Activated naive CD8-positive, alpha-beta T cell treated with anti-CD3 and anti-CD28 coated beads, Interleukin-2, amount 50 U/mL, for 24 hours (primary cell): ENCODE results near the gene HLA-DQA1.
A peak's percentile ranks its signal among the peaks of the same experiment; 100 is the strongest.
"Not testable (repeated sequence)": the region's sequence is repeated elsewhere in the genome, so short reads cannot be mapped to it uniquely, and the experiment has no call there.

ENCODE experiments used
- ATAC-seq: fragments of 150-1000 bp; cut with Tn5 transposase; one replicate; pipeline ENCODE4 v1.10.0; 2021
- DNase-seq: peaks from one replicate; pipeline ENCODE4 v3.0.0; 2021
- H3K27ac Mint-ChIP-seq: one replicate; pipeline ENCODE4 v1.8.0; 2021; ENCODE audit warnings: mild to moderate bottlenecking, mixed read lengths
- H3K27me3 Mint-ChIP-seq: one replicate; pipeline ENCODE4 v1.8.0; 2021; ENCODE audit warnings: mixed read lengths
- H3K36me3 Mint-ChIP-seq: one replicate; pipeline ENCODE4 v1.8.0; 2021; ENCODE audit warnings: low read depth, mixed read lengths
- H3K4me1 Mint-ChIP-seq: one replicate; pipeline ENCODE4 v1.8.0; 2021; ENCODE audit warnings: mixed read lengths
- H3K4me3 Mint-ChIP-seq: one replicate; pipeline ENCODE4 v1.8.0; 2021; ENCODE audit warnings: mild to moderate bottlenecking, moderate library complexity, mixed read lengths
- H3K9me3 Mint-ChIP-seq: one replicate; pipeline ENCODE4 v1.8.0; 2021; ENCODE audit warnings: mixed read lengths

The HLA-DQA1 gene

DNA sequence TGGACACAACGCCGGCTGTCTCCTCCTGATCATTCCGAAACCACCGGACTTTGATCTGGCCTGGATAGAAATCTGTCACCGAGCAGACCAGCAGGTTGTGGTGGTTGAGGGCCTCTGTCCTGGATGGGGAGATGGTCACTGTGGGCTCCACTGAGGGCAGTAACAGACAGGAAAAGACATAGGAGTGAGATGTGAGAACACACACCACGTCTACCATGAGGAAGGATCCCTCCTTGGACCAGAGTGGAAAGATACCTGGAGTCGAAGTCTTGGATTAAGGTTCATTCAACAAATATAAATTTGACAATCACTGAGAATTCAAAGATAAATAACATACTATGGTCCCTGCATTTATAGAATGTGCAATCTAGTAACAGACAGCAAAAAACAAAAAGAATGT is 24.9 kb downstream of the HLA-DQA1 start:
- Mint-ChIP-seq H3K36me3 (peaks cover 7% of the 10 kb centered on the region), H3K4me3 (no peak overlapping the region), H3K27me3 (peaks cover 12% of the 10 kb centered on the region), H3K9me3 (no peaks in the 10 kb centered on the region), H3K27ac (no peak overlapping the region), H3K4me1 (peaks cover 44% of the 10 kb centered on the region)
- no peak for DNase-seq
- no peak for ATAC-seq

DNA sequence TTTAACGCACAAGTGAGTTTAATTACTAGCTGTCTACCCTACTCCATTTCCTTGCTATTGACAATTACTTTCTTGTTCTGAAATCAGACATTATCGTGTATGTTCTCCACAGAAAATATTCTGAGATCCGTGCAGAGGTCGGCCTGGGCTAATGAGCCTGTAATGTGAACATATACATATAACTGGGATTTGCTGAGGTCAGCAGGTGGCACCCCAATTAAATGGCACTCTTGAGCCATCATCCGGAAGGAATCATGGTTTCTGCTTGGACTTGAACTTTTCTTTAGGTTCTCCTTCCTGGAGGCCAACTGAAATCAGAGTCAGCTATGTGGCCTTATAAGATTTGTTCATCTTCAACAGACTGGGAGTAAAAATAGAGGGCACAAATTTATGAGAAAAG is 25.6 kb downstream of the HLA-DQA1 start:
- H3K9me3 Mint-ChIP-seq, result no peaks in the 10 kb centered on the region
- no peak for ATAC-seq
- H3K27me3 Mint-ChIP-seq, result peaks cover 12% of the 10 kb centered on the region
- DNase-seq, result no peak
- peaks cover 7% of the 10 kb centered on the region for H3K36me3 Mint-ChIP-seq
- H3K4me1 Mint-ChIP-seq, result peaks cover 50% of the 10 kb centered on the region
- no peak overlapping the region for H3K4me3 Mint-ChIP-seq
- H3K27ac Mint-ChIP-seq, result no peak overlapping the region

- Mint-ChIP-seq H3K27ac (no peak overlapping the region), H3K36me3 (peaks cover 5% of the 10 kb centered on the region), H3K4me1 (peaks cover 60% of the 10 kb centered on the region), H3K9me3 (no peaks in the 10 kb centered on the region), H3K27me3 (peaks cover 12% of the 10 kb centered on the region), H3K4me3 (peak overlapping the region; percentile 81)
- ATAC-seq (no peak), DNase-seq (no peak)
Measured at GRCh38 chr6:32664354-32664753, 27.1 kb downstream of the HLA-DQA1 start.

DNA sequence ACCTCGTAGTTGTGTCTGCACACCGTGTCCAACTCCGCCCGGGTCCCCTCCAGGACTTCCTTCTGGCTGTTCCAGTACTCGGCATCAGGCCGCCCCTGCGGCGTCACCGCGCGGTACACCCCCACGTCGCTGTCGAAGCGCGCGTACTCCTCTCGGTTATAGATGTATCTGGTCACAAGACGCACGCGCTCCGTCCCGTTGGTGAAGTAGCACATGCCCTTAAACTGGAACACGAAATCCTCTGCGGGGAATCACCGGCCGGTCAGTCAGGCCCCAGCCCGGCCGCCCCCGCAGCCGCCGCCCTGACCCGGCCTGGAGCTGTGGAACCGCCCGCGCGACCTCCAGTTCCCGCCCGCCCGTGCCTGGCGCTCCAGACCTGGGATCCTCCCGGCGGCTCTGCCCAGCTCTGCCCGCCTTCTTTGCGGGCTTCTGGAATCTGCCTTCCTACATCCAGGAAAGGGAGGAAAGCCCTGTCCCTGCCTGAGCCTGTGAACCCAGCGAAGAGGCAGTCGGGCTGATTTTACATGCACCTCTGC is 27.7 kb downstream of the HLA-DQA1 start:
- DNase-seq (peak; percentile 10), ATAC-seq (peak; percentile 44)
- Mint-ChIP-seq H3K27me3 (peaks cover 12% of the 10 kb centered on the region), H3K9me3 (no peaks in the 10 kb centered on the region), H3K4me3 (peak overlapping the region; percentile 81), H3K36me3 (peaks cover 5% of the 10 kb centered on the region), H3K27ac (peak overlapping the region; percentile 63), H3K4me1 (peaks cover 58% of the 10 kb centered on the region)

GRCh38 chr6:32665661-32666060 is 28.5 kb downstream of the HLA-DQA1 start:
- peaks cover 2% of the 10 kb centered on the region for H3K36me3 Mint-ChIP-seq
- H3K27ac Mint-ChIP-seq, result peak overlapping the region; percentile 63
- no peaks in the 10 kb centered on the region for H3K9me3 Mint-ChIP-seq
- DNase-seq (no peak), ATAC-seq (no peak)
- peaks cover 50% of the 10 kb centered on the region for H3K4me1 Mint-ChIP-seq
- H3K27me3 Mint-ChIP-seq, result peaks cover 12% of the 10 kb centered on the region
- peak overlapping the region; percentile 81 for H3K4me3 Mint-ChIP-seq

- peaks cover 47% of the 10 kb centered on the region for H3K4me1 Mint-ChIP-seq
- peaks cover under 1% of the 10 kb centered on the region for H3K36me3 Mint-ChIP-seq
- ATAC-seq (peak; percentile 84), DNase-seq (peak; percentile 25)
- peaks cover under 1% of the 10 kb centered on the region for H3K9me3 Mint-ChIP-seq
- peak within 1 kb of the TSS; percentile 63 for H3K27ac Mint-ChIP-seq
- peak within 1 kb of the TSS; percentile 81 for H3K4me3 Mint-ChIP-seq
- peaks cover 12% of the 10 kb centered on the region for H3K27me3 Mint-ChIP-seq
Measured at GRCh38 chr6:32666420-32667300, 29.5 kb downstream of the HLA-DQA1 start, which contains the start of gene HLA-DQB1. Gene HLA-DQB1, minus strand, starts transcription at chr6:32666657. Its CDS starts 50 bp downstream, at chr6:32666607.

GRCh38 chr6:32668226-32668747 is 31.1 kb downstream of the HLA-DQA1 start:
- ATAC-seq, result peak; percentile 71
- H3K27ac Mint-ChIP-seq, result peak overlapping the region; percentile 36
- peaks cover 6% of the 10 kb centered on the region for H3K9me3 Mint-ChIP-seq
- no peak overlapping the region for H3K4me3 Mint-ChIP-seq
- H3K4me1 Mint-ChIP-seq, result peaks cover 40% of the 10 kb centered on the region
- DNase-seq, result peak; percentile 31
- peaks cover 12% of the 10 kb centered on the region for H3K27me3 Mint-ChIP-seq
- H3K36me3 Mint-ChIP-seq, result peaks cover 4% of the 10 kb centered on the region

GRCh38 chr6:32669240-32669639 is 32.0 kb downstream of the HLA-DQA1 start:
- Mint-ChIP-seq H3K4me3 (no peak overlapping the region), H3K4me1 (peaks cover 37% of the 10 kb centered on the region), H3K36me3 (peaks cover 4% of the 10 kb centered on the region), H3K27ac (peak overlapping the region; percentile 1), H3K9me3 (peaks cover 9% of the 10 kb centered on the region), H3K27me3 (peaks cover 12% of the 10 kb centered on the region)
- DNase-seq, result no peak
- ATAC-seq, result no peak

- peaks cover 4% of the 10 kb centered on the region for H3K36me3 Mint-ChIP-seq
- ATAC-seq, result no peak
- H3K4me3 Mint-ChIP-seq, result no peak overlapping the region
- H3K4me1 Mint-ChIP-seq, result peaks cover 34% of the 10 kb centered on the region
- DNase-seq, result no peak
- H3K9me3 Mint-ChIP-seq, result peaks cover 9% of the 10 kb centered on the region
- H3K27me3 Mint-ChIP-seq, result peaks cover 10% of the 10 kb centered on the region
- no peak overlapping the region for H3K27ac Mint-ChIP-seq
Measured at GRCh38 chr6:32669893-32670292, 32.7 kb downstream of the HLA-DQA1 start.

DNA sequence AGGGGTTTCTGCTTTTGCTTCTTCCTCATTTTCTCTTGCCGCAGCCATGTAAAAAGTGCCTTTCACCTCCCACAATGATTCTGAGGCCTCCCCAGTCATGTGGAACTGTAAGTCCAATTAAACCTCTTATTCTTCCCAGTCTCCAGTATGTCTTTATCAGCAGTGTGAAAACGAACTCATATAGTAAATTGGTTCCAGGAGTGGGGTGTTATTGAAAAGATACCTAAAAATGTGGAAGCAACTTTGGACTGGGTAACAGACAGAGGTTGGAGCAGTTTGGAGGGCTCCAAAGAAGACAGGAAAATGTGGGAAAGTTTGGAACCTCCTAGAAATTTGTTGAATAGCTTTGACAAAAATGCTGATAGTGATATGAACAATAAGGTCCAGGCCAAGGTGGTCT is 34.7 kb downstream of the HLA-DQA1 start:
- peaks cover 17% of the 10 kb centered on the region for H3K4me1 Mint-ChIP-seq
- DNase-seq, ATAC-seq, H3K27ac Mint-ChIP-seq, H3K4me3 Mint-ChIP-seq, H3K27me3 Mint-ChIP-seq, H3K36me3 Mint-ChIP-seq: not testable (repeated sequence)
- peaks cover 11% of the 10 kb centered on the region for H3K9me3 Mint-ChIP-seq

DNA sequence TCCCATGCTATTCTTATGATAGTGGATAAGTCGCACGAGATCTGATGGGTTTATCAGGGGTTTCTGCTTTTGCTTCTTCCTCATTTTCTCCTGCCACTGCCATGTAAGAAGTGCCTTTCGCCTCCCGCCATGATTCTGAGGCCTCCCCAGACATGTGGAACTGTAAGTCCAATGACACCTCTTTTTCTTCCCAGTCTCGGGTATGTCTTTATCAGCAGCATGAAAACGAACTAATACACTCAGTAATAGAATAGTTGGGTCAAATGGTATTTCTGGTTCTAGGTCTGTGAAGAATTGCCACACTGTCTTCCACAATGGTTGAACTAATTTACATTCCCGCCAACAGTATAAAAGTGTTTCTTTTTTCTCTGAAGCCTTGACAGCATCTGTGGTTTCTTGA is 36.9 kb downstream of the HLA-DQA1 start:
- not testable (repeated sequence) for H3K27ac Mint-ChIP-seq, H3K27me3 Mint-ChIP-seq

GRCh38 chr6:32679492-32679891 is 42.3 kb downstream of the HLA-DQA1 start:
- Mint-ChIP-seq H3K27ac (no peak overlapping the region), H3K27me3 (no peaks in the 10 kb centered on the region), H3K36me3 (peaks cover 5% of the 10 kb centered on the region), H3K4me3 (no peak overlapping the region), H3K4me1 (peaks cover 10% of the 10 kb centered on the region), H3K9me3 (peaks cover 26% of the 10 kb centered on the region)
- DNase-seq (no peak), ATAC-seq (no peak)

More for the DNA sequence above, 36.9 kb downstream of the HLA-DQA1 start:
- DNase-seq, H3K4me1 Mint-ChIP-seq, ATAC-seq, H3K36me3 Mint-ChIP-seq, H3K4me3 Mint-ChIP-seq: not testable (repeated sequence)
- H3K9me3 Mint-ChIP-seq, result peaks cover 26% of the 10 kb centered on the region

DNA sequence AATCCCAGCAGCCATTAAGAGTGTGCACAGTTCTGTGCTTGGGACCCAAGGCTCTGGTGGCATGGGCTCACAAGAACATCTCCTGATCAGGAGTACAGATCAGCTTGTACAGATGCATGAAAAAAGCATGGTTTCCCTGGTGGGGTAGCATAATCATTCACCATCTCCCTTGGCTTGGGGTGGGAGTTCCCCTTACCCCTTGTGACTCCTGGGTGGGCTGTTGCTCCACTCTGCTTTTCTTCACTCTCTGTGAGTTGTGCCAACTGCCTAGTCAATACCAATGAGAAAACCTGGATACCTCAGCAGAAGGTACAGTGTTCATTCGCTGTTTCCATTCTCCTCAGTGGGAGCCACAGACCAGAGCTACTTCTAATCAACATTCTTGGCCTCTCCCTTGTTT is 42.8 kb downstream of the HLA-DQA1 start:
- H3K4me1 Mint-ChIP-seq, result peaks cover 15% of the 10 kb centered on the region
- H3K27me3 Mint-ChIP-seq, result no peaks in the 10 kb centered on the region
- no peak overlapping the region for H3K4me3 Mint-ChIP-seq
- H3K36me3 Mint-ChIP-seq, result peaks cover 5% of the 10 kb centered on the region
- DNase-seq, result no peak
- peaks cover 27% of the 10 kb centered on the region for H3K9me3 Mint-ChIP-seq
- no peak for ATAC-seq
- no peak overlapping the region for H3K27ac Mint-ChIP-seq

- Mint-ChIP-seq H3K27me3 (peaks cover 3% of the 10 kb centered on the region), H3K36me3 (no peaks in the 10 kb centered on the region), H3K4me1 (peaks cover 41% of the 10 kb centered on the region), H3K27ac (no peak overlapping the region), H3K9me3 (peaks cover 10% of the 10 kb centered on the region), H3K4me3 (no peak overlapping the region)
- DNase-seq, result no peak
- no peak for ATAC-seq
Measured at GRCh38 chr6:32684246-32684645, 47.0 kb downstream of the HLA-DQA1 start.

DNA sequence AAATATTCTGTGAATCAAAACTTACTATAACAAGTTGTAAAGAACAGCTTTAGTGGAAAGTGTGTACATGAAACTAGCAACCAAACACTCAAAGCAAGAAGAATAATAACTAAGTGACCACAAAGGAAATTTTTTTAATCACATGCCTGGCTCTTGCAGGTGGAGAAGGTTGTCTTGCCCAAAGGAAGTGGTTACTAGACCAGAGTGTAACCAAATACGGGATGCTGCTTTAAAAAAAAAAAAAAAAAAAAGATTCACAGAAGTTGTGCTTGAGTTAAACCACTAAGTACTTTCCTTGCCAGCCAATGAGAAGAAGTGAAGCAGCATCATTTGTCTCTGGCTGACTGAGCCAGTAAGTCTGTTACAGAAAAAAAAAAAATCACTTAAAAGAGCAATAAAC is 48.4 kb downstream of the HLA-DQA1 start:
- ATAC-seq (peak; percentile 88), DNase-seq (peak; percentile 11)
- peaks cover 3% of the 10 kb centered on the region for H3K27me3 Mint-ChIP-seq
- H3K36me3 Mint-ChIP-seq, result no peaks in the 10 kb centered on the region
- peak overlapping the region; percentile 6 for H3K4me3 Mint-ChIP-seq
- H3K27ac Mint-ChIP-seq, result peak overlapping the region; percentile 84
- H3K9me3 Mint-ChIP-seq, result peaks cover 10% of the 10 kb centered on the region
- H3K4me1 Mint-ChIP-seq, result peaks cover 45% of the 10 kb centered on the region
